ENCODE data around the gene FYCO1. TPM values are rescaled to one million over a fixed set of nuclear protein-coding genes. Genes with fewer than 3 reads are reported as not detected.
A peak's percentile ranks its signal among the peaks of the same experiment; 100 is the strongest.

Gene FYCO1
- total RNA-seq, 1 donor from 2014 or later = 16.5 TPM

DNA sequence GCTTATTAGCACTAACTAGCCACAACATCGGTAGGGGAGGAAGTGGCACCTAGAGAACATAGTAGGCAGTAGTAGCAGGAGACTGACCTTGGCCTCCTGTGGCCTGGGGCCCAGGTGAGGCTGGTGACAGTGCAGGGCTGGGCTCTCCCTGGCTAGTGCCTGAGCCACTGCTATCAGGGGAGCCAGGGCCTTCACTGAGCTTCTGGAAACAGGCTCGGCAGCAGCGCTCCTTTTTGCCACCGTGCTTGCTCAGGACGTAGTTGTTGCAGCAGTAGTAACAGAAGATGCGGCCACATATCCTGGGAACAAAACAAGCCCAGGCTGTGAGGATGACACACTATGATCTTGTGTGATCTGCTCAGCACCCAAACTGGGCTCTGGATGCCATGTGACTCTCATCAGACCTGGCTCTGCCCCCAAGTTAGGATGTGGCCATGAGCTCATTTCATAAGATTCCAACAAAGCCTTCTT is 37.3 kb downstream of the FYCO1 start:
- H3K27ac Mint-ChIP-seq = no peak overlapping the region
- H3K4me1 Mint-ChIP-seq = peaks cover 43% of the 10 kb centered on the region

DNA sequence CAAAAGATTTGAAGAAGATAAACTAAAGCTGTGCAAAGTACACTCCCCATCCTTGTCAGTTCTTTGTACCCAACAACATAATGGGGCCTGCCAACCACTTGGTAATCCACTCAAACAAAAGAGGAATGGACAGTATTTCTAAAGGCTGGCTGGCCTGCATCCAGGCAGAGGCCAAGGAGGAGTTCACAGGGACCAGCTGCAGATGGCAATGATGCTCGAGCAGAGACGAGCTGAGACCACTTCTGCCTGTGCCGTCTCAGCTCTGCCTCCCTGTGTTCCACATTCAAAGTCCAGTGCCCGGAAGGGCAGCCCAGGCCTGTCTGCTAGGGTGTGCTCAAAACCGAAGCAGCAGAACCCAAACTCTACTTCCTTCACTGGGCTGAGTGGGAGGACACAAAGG is 38.0 kb downstream of the FYCO1 start:
- H3K36me3 Mint-ChIP-seq (ENCODE audit: low read depth) = peaks cover 90% of the 10 kb centered on the region
- DNase-seq = no peak
- H3K4me1 Mint-ChIP-seq = peaks cover 42% of the 10 kb centered on the region
- H3K4me3 Mint-ChIP-seq = no peak overlapping the region
- intact Hi-C loops (cut with micrococcal nuclease) = no loop called here
- no peaks in the 10 kb centered on the region for H3K27me3 Mint-ChIP-seq
- no peaks in the 10 kb centered on the region for H3K9me3 Mint-ChIP-seq
- H3K27ac Mint-ChIP-seq = no peak overlapping the region

More for the DNA sequence above, 37.3 kb downstream of the FYCO1 start:
- Mint-ChIP-seq H3K27me3 (no peaks in the 10 kb centered on the region), H3K36me3 (ENCODE audit: low read depth) (peaks cover 91% of the 10 kb centered on the region), H3K4me3 (no peak overlapping the region), H3K9me3 (no peaks in the 10 kb centered on the region)
- DNase-seq = no peak
- intact Hi-C loops (cut with micrococcal nuclease) = no loop called here

DNA sequence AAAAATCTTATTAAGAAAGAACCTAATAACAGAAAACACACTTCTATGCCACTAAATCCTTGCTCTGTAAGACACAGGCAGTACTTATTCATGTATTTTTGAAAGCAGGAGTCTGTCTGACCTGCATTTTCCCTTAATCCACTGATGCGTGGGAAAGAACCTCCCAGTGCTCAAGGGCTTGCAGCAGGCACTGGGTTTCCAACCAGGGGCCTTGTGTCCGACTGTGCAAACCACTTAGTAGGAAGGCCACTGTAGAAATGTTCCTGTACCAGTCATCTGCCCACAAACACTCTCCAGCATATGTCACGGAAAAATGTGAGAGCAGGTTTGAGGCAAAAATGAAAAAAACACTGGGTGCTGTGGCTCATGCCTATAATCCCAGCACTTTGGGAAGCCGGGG is 39.9 kb downstream of the FYCO1 start:
- Mint-ChIP-seq H3K27ac (no peak overlapping the region), H3K36me3 (ENCODE audit: low read depth) (peaks cover 90% of the 10 kb centered on the region), H3K9me3 (no peaks in the 10 kb centered on the region), H3K27me3 (no peaks in the 10 kb centered on the region), H3K4me1 (peaks cover 43% of the 10 kb centered on the region), H3K4me3 (no peak overlapping the region)
- DNase-seq = no peak
- intact Hi-C loops (cut with micrococcal nuclease) = no loop called here

DNA sequence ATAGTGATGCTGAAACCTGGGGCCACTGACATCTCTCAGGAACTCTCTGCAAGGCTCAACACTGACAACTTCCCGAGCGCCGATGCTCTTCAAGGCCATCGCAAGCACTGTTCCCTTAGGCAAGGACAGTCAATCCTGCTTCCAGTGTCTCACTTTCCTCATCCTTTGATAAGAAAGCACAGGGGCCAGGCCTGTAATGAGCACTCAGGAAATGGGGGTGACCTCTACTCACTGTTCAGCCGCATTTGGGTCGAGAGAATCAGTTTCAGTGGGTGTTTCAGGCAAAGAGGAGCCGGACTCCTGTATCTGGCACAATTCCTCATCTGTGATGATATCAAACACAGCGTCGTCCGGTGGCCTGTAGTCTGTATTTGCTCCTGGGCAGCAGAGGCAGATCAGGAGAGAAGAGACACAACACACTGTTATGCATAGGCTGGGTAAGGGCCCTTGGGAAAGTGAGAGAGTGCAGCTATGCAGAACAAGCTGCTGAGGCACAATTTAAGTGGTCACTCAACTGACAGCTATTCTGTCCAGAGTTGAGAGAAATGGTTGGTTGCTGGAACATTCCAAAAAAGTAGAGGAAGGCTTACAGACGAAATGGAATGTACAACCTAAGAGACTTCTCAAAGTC is 40.5 kb downstream of the FYCO1 start:
- intact Hi-C loops (cut with micrococcal nuclease) = no loop called here
- no peak for DNase-seq
- Mint-ChIP-seq H3K27me3 (no peaks in the 10 kb centered on the region), H3K9me3 (no peaks in the 10 kb centered on the region), H3K36me3 (ENCODE audit: low read depth) (peaks cover 85% of the 10 kb centered on the region), H3K4me1 (peaks cover 47% of the 10 kb centered on the region), H3K4me3 (no peak overlapping the region), H3K27ac (no peak overlapping the region)

DNA sequence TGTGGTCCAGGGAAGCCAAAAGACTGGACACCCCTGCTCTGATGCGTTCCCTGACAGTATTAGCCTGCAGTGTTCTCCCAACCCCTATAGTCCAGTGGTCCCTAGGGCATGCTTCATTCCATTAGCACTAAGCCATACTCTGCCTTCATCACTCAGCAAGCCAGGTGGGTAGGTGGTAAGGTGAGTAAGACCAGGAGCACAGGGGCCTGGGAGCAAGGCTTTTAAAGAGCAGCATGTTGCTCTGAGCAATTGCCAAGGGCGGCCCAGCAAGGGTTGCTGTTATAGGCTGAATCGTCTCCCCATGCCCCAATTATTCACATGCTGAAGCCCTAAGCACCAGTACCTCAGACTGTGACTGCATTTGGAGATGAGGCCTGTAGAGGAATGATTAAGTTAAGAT is 41.3 kb downstream of the FYCO1 start:
- Mint-ChIP-seq H3K9me3 (no peaks in the 10 kb centered on the region), H3K36me3 (ENCODE audit: low read depth) (peaks cover 84% of the 10 kb centered on the region), H3K4me3 (no peak overlapping the region), H3K27ac (no peak overlapping the region), H3K27me3 (no peaks in the 10 kb centered on the region), H3K4me1 (peaks cover 53% of the 10 kb centered on the region)
- no peak for DNase-seq
- intact Hi-C loops (cut with micrococcal nuclease) = no loop called here

DNA sequence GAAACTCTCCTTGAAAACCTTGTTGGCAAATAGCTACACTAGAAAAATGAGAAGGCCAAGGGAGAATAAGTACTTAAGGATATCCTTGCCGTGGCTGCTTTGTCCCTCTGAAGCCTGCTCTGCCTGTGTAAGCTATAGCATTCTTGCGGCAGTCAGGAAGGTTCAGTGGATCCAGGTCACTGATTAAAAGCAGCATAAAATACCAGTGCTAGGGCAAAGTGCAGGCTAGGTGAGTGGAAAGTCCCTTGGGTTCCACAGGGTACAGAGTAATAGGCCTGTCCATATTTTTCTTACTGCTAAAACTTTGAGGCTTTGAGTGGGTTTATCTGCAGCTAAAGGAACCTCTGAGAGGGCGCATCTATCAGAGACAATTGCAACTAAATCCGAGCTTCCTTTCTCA is 42.1 kb downstream of the FYCO1 start:
- H3K4me3 Mint-ChIP-seq = no peak overlapping the region
- peaks cover 55% of the 10 kb centered on the region for H3K4me1 Mint-ChIP-seq
- no peaks in the 10 kb centered on the region for H3K27me3 Mint-ChIP-seq
- no peaks in the 10 kb centered on the region for H3K9me3 Mint-ChIP-seq
- intact Hi-C loops (cut with micrococcal nuclease) = no loop called here
- no peak overlapping the region for H3K27ac Mint-ChIP-seq
- peaks cover 84% of the 10 kb centered on the region for H3K36me3 Mint-ChIP-seq (ENCODE audit: low read depth)
- DNase-seq = no peak

DNA sequence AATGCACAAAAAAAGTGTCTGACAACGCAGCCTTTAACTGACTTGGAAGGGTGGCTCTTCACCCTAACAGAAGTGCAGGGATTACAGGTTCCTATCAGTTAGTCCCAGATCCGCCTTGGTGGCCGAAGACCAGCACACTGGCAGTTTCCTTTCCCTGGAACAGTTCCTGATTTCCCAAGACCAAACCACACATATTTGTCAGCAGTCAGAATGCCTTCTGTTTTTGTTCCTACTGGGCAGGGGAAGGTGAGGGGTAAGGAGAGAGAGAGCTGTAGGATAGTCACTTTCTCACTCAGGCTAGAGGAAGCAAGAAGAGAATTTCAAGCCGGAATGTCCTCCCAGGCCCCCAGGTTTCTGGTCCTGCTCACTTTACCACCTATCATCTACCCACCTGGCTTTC is 43.2 kb downstream of the FYCO1 start:
- intact Hi-C loops (cut with micrococcal nuclease) = no loop called here
- DNase-seq = no peak
- no peaks in the 10 kb centered on the region for H3K27me3 Mint-ChIP-seq
- no peak overlapping the region for H3K27ac Mint-ChIP-seq
- H3K4me1 Mint-ChIP-seq = peaks cover 63% of the 10 kb centered on the region
- no peaks in the 10 kb centered on the region for H3K9me3 Mint-ChIP-seq
- H3K36me3 Mint-ChIP-seq (ENCODE audit: low read depth) = peaks cover 83% of the 10 kb centered on the region
- no peak overlapping the region for H3K4me3 Mint-ChIP-seq

DNA sequence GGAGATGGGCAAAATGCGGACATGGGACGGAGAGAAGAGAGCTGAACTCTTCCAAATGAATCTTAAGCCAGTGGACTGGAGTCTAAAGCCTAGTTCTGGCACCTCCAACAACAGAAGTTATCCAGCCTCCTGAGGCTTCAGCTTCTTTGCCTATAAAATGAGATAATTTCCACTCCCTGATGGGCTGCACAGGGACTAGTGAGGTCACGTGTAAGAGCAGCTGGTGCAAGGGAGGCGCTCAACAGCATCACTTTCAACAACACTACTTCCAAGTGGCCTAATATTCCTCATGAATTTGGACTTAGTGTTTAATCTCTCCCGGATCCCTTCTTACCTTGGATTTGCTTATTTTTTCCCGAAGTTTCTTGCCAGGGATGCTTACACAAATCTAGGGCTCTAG is 43.7 kb downstream of the FYCO1 start:
- Mint-ChIP-seq H3K36me3 (ENCODE audit: low read depth) (peaks cover 83% of the 10 kb centered on the region), H3K27ac (peak overlapping the region; percentile 87), H3K4me3 (no peak overlapping the region), H3K9me3 (no peaks in the 10 kb centered on the region), H3K4me1 (peaks cover 67% of the 10 kb centered on the region), H3K27me3 (no peaks in the 10 kb centered on the region)
- no peak for DNase-seq
- intact Hi-C loops (cut with micrococcal nuclease) = loop anchor here (2.0 kb wide), 1 partner anchor 41 kb away; no protein-coding TSS in a partner anchor

DNA sequence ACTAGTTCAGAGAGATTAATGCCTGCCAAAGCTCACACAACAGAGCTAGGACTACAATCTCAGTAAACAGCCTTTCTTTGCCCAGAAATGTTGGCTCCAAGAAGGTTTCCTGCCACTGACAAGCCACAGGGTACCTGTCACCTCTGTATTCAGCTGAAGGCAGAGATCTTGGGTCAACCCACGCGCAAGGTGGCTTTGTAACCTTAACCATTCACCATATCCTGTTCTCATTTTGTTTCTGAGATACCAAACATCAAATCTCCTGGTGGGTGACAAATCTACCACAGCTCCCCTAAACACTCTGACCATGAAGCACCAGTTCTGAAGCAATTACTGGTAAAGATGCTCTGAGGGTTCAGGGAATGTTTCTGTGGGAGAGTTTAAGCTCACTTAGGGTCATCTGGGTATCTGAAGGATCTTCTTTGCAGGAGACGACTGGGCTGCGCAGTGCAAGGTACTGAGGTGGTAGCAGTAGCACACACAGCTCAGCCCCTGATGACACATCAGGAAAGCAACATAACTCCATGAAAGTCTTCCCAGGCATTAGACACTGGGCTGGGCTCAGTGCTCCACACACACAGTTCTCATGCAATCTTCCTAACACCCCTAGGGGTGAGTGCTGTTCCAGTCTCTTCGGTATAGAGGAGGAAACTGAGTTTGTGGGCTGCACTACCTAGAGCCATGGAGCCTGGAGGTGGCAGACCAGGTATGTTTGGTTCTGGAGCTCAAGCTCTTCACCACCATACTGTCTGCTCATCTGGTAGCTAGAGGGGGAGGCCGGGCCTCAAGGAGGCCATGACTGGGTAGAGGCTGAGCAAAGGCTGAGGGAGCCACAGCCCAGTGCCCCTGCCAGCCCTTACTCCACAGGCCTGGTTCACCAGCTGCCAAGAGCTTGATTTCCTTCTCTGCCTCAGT is 44.7 kb downstream of the FYCO1 start:
- H3K36me3 Mint-ChIP-seq (ENCODE audit: low read depth) = peaks cover 86% of the 10 kb centered on the region
- intact Hi-C loops (cut with micrococcal nuclease) = loop anchor here (1.0 to 2.0 kb wide), 2 partner anchors 13 to 42 kb away; no protein-coding TSS in a partner anchor
- H3K4me1 Mint-ChIP-seq = peaks cover 75% of the 10 kb centered on the region
- peak overlapping the region; percentile 45 for H3K4me3 Mint-ChIP-seq
- H3K27ac Mint-ChIP-seq = peak overlapping the region; percentile 87
- DNase-seq = peak; percentile 87
- peaks cover 5% of the 10 kb centered on the region for H3K9me3 Mint-ChIP-seq
- no peaks in the 10 kb centered on the region for H3K27me3 Mint-ChIP-seq

DNA sequence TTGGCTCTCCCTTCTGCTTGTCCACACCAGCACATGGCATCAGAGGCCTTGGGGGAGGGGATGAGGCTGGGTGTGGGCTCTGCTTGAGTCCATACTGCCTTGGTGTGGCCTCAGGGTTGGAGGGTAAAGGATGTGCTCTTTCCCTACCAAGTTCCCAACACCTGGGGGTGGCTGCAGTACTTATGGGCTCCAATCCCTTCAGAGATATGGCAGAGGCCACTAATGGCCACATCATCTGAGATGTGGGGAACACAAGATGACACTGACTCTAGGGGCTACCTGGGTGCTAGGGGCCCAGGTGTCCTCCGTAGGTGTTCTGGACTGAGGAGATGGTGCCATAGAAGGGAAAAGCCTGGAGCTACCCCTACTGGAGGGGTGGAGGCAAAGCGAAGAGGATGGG is 45.5 kb downstream of the FYCO1 start:
- peak overlapping the region; percentile 19 for H3K4me3 Mint-ChIP-seq
- intact Hi-C loops (cut with micrococcal nuclease) = loop anchor here (1.0 to 2.0 kb wide), 2 partner anchors 14 to 43 kb away; no protein-coding TSS in a partner anchor
- H3K27me3 Mint-ChIP-seq = no peaks in the 10 kb centered on the region
- no peak for DNase-seq
- peaks cover 79% of the 10 kb centered on the region for H3K4me1 Mint-ChIP-seq
- peak overlapping the region; percentile 87 for H3K27ac Mint-ChIP-seq
- peaks cover 5% of the 10 kb centered on the region for H3K9me3 Mint-ChIP-seq
- peaks cover 92% of the 10 kb centered on the region for H3K36me3 Mint-ChIP-seq (ENCODE audit: low read depth)

DNA sequence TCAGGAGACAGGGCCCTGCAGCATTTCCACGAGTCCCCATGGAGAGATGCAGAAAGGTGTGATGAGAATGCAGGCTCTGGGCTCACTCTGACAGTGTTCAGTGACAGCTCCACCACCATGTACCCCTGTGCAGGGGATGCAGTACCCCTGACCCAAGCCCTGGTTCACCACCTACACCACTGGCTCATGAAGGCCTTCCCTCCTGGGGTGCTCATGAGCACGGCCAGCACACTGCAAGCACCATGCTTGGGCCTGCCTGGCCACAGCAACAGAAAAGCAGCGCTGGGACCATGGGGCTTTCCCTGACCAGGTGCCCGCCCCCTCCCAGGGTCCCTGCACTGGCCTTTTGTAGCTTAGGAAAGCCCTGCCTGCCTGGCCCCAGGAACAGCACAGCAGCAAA is 46.2 kb downstream of the FYCO1 start:
- peaks cover 91% of the 10 kb centered on the region for H3K36me3 Mint-ChIP-seq (ENCODE audit: low read depth)
- intact Hi-C loops (cut with micrococcal nuclease) = no loop called here
- H3K27ac Mint-ChIP-seq = peak overlapping the region; percentile 87
- no peak for DNase-seq
- peaks cover 85% of the 10 kb centered on the region for H3K4me1 Mint-ChIP-seq
- H3K9me3 Mint-ChIP-seq = peaks cover 5% of the 10 kb centered on the region
- no peaks in the 10 kb centered on the region for H3K27me3 Mint-ChIP-seq
- no peak overlapping the region for H3K4me3 Mint-ChIP-seq

DNA sequence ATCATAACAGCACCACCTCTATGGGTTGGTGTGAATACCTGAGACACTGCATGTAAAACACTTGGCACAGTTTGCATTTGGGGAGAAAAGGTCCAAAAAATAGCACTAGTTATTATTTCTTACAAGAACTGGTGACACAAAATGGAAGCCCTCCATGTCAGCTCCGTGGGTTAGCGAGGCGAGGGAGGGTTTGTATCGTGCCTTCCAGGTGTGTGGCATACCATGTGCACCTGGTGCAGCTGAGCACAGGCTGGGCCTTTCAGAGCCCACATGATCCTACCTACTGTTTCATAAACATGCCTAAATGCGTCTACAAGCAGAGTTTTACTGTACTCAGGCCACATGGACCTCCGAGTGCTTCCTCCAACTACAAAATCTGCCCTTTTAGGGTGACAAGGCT is 46.7 kb downstream of the FYCO1 start:
- Mint-ChIP-seq H3K4me3 (peak overlapping the region; percentile 51), H3K4me1 (peaks cover 83% of the 10 kb centered on the region), H3K27ac (peak overlapping the region; percentile 87), H3K27me3 (no peaks in the 10 kb centered on the region), H3K9me3 (peaks cover 5% of the 10 kb centered on the region), H3K36me3 (ENCODE audit: low read depth) (peaks cover 87% of the 10 kb centered on the region)
- DNase-seq = no peak
- intact Hi-C loops (cut with micrococcal nuclease) = no loop called here

DNA sequence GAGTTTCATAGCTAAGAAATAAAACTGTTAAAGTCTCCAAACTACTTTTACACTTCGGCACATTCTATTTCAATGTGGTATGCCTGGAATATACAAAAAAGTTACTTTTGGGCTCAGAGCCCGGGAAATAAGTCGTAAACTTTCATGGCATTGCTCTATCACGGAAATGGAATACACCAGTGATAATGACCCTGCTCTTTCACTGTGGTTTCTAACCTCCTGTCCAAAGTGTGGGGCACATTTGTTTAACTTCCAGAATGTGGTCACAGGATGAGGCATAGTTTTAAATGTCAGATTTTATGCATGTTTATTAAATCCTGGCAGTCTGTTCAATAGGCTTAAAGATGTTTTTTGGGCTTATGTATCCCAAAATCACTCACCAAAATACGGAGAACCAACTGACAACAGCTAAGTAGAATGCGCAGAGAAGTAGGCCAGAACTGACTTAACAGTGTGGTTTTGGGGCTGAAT is 47.3 kb downstream of the FYCO1 start:
- Mint-ChIP-seq H3K27ac (peak overlapping the region; percentile 87), H3K36me3 (ENCODE audit: low read depth) (peaks cover 85% of the 10 kb centered on the region), H3K4me1 (peaks cover 83% of the 10 kb centered on the region), H3K9me3 (peaks cover 5% of the 10 kb centered on the region), H3K4me3 (peak overlapping the region; percentile 51), H3K27me3 (no peaks in the 10 kb centered on the region)
- intact Hi-C loops (cut with micrococcal nuclease) = no loop called here
- no peak for DNase-seq

DNA sequence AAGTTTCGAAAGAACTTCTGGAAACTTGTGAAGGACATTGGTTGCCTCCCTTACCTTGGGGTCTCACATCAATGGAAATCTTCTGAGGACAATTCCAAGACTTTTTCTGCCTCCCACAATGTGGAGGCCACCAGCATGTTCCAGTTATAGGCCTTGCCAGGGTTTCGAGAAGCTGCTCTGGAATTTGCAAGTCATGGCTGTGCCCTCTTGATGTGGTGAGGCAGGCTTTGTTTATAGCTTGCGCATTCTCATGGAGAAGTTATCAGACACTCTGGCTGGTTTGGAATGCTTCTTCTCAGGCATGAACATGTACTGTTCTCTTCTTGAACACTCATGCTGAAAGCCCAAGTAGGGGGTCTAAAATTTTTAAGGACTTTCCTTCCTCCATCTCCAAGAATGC is 48.3 kb downstream of the FYCO1 start:
- Mint-ChIP-seq H3K4me3 (peak overlapping the region; percentile 34), H3K4me1 (peaks cover 86% of the 10 kb centered on the region), H3K36me3 (ENCODE audit: low read depth) (peaks cover 81% of the 10 kb centered on the region), H3K27ac (peak overlapping the region; percentile 70), H3K27me3 (no peaks in the 10 kb centered on the region), H3K9me3 (peaks cover 5% of the 10 kb centered on the region)
- no peak for DNase-seq
- intact Hi-C loops (cut with micrococcal nuclease) = no loop called here

Measured in activated CD4-positive, alpha-beta T cell treated with anti-CD3 and anti-CD28 coated beads, Interleukin-2, amount 10 ng/mL, durations not matched to agents 24 days and 14 days (primary cell).